Islet of Langerhans (tissue), 1 donor: ENCODE data around the gene FRMPD4.

ENCODE experiments used
- FAIRE-seq: peaks from one replicate; lab custom pipeline; 2011; peaks lifted over from hg19 to GRCh38; lab: Jason Lieb, UNC

FRMPD4 gene

GRCh38 chrX:12768491-12768890, 630.2 kb downstream of the FRMPD4 start:
- no peak for FAIRE-seq

GRCh38 chrX:12770440-12770839, 632.2 kb downstream of the FRMPD4 start:
- FAIRE-seq = peak; percentile 99

DNA sequence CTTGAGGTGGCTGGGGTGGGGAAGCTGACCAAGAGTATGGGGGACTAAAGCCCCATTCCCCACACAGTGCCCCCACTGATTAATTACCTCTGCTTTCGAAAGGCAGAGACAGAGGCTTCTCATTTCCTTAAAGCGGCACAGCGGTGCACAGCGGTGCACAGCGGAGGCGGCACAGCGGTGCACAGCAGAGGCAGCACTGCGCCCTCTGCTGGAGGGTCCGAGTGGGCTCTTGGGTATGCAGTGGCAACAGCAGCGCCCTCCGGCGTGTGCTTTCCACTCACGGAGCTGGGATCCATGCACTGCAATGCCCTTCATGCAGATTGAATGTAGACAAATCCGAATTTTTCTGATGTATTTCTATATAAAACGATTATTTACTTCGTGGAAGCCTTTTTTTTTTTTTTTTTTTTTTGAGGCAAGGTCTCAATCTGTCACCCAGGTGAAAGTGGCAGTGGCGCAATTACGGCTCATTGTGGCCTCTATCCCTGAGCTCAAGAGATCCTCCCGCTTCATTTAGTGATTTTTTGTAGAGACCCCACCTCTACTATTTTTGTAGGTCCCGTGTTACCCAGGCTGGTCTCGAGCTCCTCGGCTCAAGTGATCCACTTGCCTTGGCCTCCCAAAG, 633.3 kb downstream of the FRMPD4 start:
- no peak for FAIRE-seq
